ENCODE data around the gene ARFGEF3. TPM values are rescaled to one million over a fixed set of nuclear protein-coding genes. Genes with fewer than 3 reads are reported as not detected.

The ARFGEF3 gene
- total RNA-seq, 1 donor from 2014 or later, result 3.8 TPM

DNA sequence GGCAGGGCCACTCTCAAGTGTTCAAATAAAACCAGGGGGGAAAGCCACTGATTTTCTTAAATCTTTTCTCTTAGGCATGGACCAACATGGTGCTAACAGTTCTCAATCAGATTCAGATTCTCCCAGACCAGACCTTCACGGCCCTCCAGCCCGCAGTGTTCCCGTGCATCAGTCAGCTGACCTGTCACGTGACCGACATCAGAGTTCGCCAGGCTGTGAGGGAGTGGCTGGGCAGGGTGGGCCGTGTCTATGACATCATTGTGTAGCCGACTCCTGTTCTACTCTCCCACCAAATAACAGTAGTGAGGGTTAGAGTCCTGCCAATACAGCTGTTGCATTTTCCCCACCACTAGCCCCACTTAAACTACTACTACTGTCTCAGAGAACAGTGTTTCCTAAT, 174.5 kb downstream of the ARFGEF3 start:
- no peak overlapping the region for H3K27ac ChIP-seq
- TF ChIP-seq, protein P1, sequence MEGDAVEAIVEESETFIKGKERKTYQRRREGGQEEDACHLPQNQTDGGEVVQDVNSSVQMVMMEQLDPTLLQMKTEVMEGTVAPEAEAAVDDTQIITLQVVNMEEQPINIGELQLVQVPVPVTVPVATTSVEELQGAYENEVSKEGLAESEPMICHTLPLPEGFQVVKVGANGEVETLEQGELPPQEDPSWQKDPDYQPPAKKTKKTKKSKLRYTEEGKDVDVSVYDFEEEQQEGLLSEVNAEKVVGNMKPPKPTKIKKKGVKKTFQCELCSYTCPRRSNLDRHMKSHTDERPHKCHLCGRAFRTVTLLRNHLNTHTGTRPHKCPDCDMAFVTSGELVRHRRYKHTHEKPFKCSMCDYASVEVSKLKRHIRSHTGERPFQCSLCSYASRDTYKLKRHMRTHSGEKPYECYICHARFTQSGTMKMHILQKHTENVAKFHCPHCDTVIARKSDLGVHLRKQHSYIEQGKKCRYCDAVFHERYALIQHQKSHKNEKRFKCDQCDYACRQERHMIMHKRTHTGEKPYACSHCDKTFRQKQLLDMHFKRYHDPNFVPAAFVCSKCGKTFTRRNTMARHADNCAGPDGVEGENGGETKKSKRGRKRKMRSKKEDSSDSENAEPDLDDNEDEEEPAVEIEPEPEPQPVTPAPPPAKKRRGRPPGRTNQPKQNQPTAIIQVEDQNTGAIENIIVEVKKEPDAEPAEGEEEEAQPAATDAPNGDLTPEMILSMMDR (IDR thresholded peaks at IDR 0.05), result no peak
- TF ChIP-seq EZH2 (IDR thresholded peaks at IDR 0.05) (no peak), EZH2phosphoT487 (IDR thresholded peaks at IDR 0.05) (no peak)
- no peak overlapping the region for H3K4me2 ChIP-seq
- no peak overlapping the region for H3K4me3 ChIP-seq
- H3K9ac ChIP-seq, result no peak overlapping the region
- H3K79me2 ChIP-seq (ENCODE audit: low read depth), result no peaks in the 10 kb centered on the region
- H3K36me3 ChIP-seq, result no peaks in the 10 kb centered on the region
- Mint-ChIP-seq H3K36me3 (no peaks in the 10 kb centered on the region), H3K4me3 (no peak overlapping the region), H3K9me3 (no peaks in the 10 kb centered on the region), H3K27me3 (ENCODE audit: insufficient read depth, low read depth) (no peaks in the 10 kb centered on the region), H3K4me1 (no peaks in the 10 kb centered on the region), H3K27ac (no peak overlapping the region)
- peaks cover 4% of the 10 kb centered on the region for H3F3A ChIP-seq (ENCODE audit: low read depth)
- no peaks in the 10 kb centered on the region for H3K27me3 ChIP-seq
- H4K20me1 ChIP-seq (ENCODE audit: low read depth), result no peaks in the 10 kb centered on the region
- no peaks in the 10 kb centered on the region for H3K9me3 ChIP-seq (ENCODE audit: low read depth)
- H3K4me1 ChIP-seq, result peaks cover 4% of the 10 kb centered on the region
- DNase-seq (ENCODE audit: low spot score), result no peak
- H2AFZ ChIP-seq (replicated peaks), result no peak overlapping the region

DNA sequence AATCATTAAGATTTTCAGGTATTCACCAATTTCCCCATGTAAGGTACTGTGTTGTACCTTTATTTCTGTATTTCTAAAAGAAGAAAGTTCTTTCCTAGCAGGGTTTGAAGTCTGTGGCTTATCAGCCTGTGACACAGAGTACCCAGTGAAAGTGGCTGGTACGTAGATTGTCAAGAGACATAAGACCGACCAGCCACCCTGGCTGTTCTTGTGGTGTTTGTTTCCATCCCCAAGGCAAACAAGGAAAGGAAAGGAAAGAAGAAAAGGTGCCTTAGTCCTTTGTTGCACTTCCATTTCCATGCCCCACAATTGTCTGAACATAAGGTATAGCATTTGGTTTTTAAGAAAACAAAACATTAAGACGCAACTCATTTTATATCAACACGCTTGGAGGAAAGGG, 175.3 kb downstream of the ARFGEF3 start:
- no peak overlapping the region for H3K4me3 ChIP-seq
- DNase-seq (ENCODE audit: low spot score), result no peak
- Mint-ChIP-seq H3K27ac (no peak overlapping the region), H3K9me3 (no peaks in the 10 kb centered on the region), H3K27me3 (ENCODE audit: insufficient read depth, low read depth) (no peaks in the 10 kb centered on the region), H3K36me3 (no peaks in the 10 kb centered on the region), H3K4me1 (no peaks in the 10 kb centered on the region), H3K4me3 (no peak overlapping the region)
- no peaks in the 10 kb centered on the region for H3K36me3 ChIP-seq
- no peak overlapping the region for H3K27ac ChIP-seq
- H3K9me3 ChIP-seq (ENCODE audit: low read depth), result no peaks in the 10 kb centered on the region
- H3K27me3 ChIP-seq, result no peaks in the 10 kb centered on the region
- no peak overlapping the region for H2AFZ ChIP-seq (replicated peaks)
- H3K4me1 ChIP-seq, result peaks cover 4% of the 10 kb centered on the region
- TF ChIP-seq, protein P1 (IDR thresholded peaks at IDR 0.05), result no peak
- TF ChIP-seq EZH2phosphoT487 (IDR thresholded peaks at IDR 0.05), result no peak
- TF ChIP-seq EZH2 (IDR thresholded peaks at IDR 0.05), result no peak
- H3K4me2 ChIP-seq, result no peak overlapping the region
- no peaks in the 10 kb centered on the region for H4K20me1 ChIP-seq (ENCODE audit: low read depth)
- H3K79me2 ChIP-seq (ENCODE audit: low read depth), result no peaks in the 10 kb centered on the region
- no peaks in the 10 kb centered on the region for H3F3A ChIP-seq (ENCODE audit: low read depth)
- no peak overlapping the region for H3K9ac ChIP-seq

DNA sequence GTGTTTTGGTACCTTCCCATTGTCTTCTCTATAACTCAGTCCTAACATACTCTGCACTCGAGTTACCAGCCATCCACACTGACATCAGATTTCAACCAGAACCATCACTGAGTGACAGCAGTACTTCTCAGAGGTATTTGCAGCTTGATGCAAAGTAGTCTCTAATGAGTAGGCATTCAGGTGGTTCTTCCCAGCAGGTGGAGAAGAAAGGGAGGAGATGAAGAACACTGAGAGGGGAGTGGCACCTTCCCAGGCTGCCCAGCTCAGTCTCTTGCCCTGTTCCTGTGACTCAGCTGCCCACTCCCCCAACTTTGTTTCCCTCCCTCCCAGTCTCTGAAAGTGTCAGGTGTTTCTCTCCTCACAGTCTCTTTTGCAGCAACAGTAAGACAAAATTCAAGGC, 177.3 kb downstream of the ARFGEF3 start:
- DNase-seq (ENCODE audit: low spot score), result no peak
- no peaks in the 10 kb centered on the region for H3K9me3 ChIP-seq (ENCODE audit: low read depth)

More for the DNA sequence above, 177.3 kb downstream of the ARFGEF3 start:
- H3K4me3 Mint-ChIP-seq, result no peak overlapping the region
- Histone ChIP-seq H3K4me3 (no peak overlapping the region), H3K79me2 (ENCODE audit: low read depth) (no peaks in the 10 kb centered on the region), H3K27ac (no peak overlapping the region), H3K4me1 (no peaks in the 10 kb centered on the region), H3K36me3 (no peaks in the 10 kb centered on the region), H3K4me2 (no peak overlapping the region), H4K20me1 (ENCODE audit: low read depth) (no peaks in the 10 kb centered on the region), H2AFZ (replicated peaks) (no peak overlapping the region), H3K9ac (no peak overlapping the region), H3F3A (ENCODE audit: low read depth) (no peaks in the 10 kb centered on the region), H3K27me3 (no peaks in the 10 kb centered on the region)
- H3K4me1 Mint-ChIP-seq, result no peaks in the 10 kb centered on the region
- TF ChIP-seq, protein P1 (IDR thresholded peaks at IDR 0.05), result no peak
- TF ChIP-seq EZH2phosphoT487 (IDR thresholded peaks at IDR 0.05) (no peak), EZH2 (IDR thresholded peaks at IDR 0.05) (no peak)
- no peaks in the 10 kb centered on the region for H3K9me3 Mint-ChIP-seq
- H3K27ac Mint-ChIP-seq, result no peak overlapping the region
- H3K36me3 Mint-ChIP-seq, result no peaks in the 10 kb centered on the region
- H3K27me3 Mint-ChIP-seq (ENCODE audit: insufficient read depth, low read depth), result no peaks in the 10 kb centered on the region
